Hepatocyte (in vitro differentiated cells): ENCODE measurements around the gene GDPD4. TPM values are rescaled to one million over a fixed set of nuclear protein-coding genes. Genes with fewer than 3 reads are reported as not detected.

ENCODE experiments used
- DNase-seq: peaks from one replicate; pipeline ENCODE4 v3.0.0-alpha.2; 2016; ENCODE audit warnings: low spot score
- H2AFZ ChIP-seq: fragments of 200-600 bp; sonication (generic); 2 replicates; pipeline ENCODE4 v1.6.0; 2016; ENCODE audit warnings: antibody characterized with exemption, mild to moderate bottlenecking
- H3K27ac ChIP-seq: fragments of 200-600 bp; sonication (generic); 2 replicates; pipeline ENCODE4 v1.5.1; 2016; ENCODE audit warnings: mild to moderate bottlenecking
- H3K27me3 ChIP-seq: fragments of 200-600 bp; sonication (generic); 2 replicates; pipeline ENCODE4 v1.6.1; 2016
- H3K36me3 ChIP-seq: fragments of 200-600 bp; sonication (generic); replicated peaks from 2 replicates; pipeline ENCODE4 v1.5.1; 2016; ENCODE audit warnings: low read depth; ENCODE audit not compliant: insufficient read depth
- H3K4me1 ChIP-seq: fragments of 200-600 bp; sonication (generic); 2 replicates; pipeline ENCODE4 v1.5.1; 2016; ENCODE audit warnings: mild to moderate bottlenecking, moderate library complexity; ENCODE audit not compliant: insufficient read depth
- H3K4me2 ChIP-seq: fragments of 200-600 bp; sonication (generic); 2 replicates; pipeline ENCODE4 v1.6.0; 2016
- H3K4me3 ChIP-seq: fragments of 200-600 bp; sonication (generic); 2 replicates; pipeline ENCODE4 v1.5.1; 2016; ENCODE audit warnings: mild to moderate bottlenecking
- H3K79me2 ChIP-seq: fragments of 200-600 bp; sonication (generic); 2 replicates; pipeline ENCODE4 v1.6.0; 2017; ENCODE audit warnings: mild to moderate bottlenecking
- H3K9me2 ChIP-seq: fragments of 200-600 bp; sonication (generic); replicated peaks from 2 replicates; pipeline ENCODE4 v1.6.0; 2017; ENCODE audit warnings: mild to moderate bottlenecking; ENCODE audit not compliant: insufficient read depth
- H3K9me3 ChIP-seq: fragments of 200-600 bp; sonication (generic); 2 replicates; pipeline ENCODE4 v1.5.1; 2016; ENCODE audit warnings: low read depth, mild to moderate bottlenecking
- H4K20me1 ChIP-seq: fragments of 200-600 bp; sonication (generic); 2 replicates; pipeline ENCODE4 v1.6.0; 2016; ENCODE audit warnings: mild to moderate bottlenecking; ENCODE audit not compliant: insufficient read depth, poor library complexity, severe bottlenecking
- EZH2 ChIP-seq: fragments of 200-600 bp; sonication (generic); IDR thresholded peaks from 2 replicates; pipeline ENCODE4 v1.6.1; 2016; ENCODE audit warnings: antibody characterized with exemption, mild to moderate bottlenecking, borderline replicate concordance
- EZH2phosphoT487 ChIP-seq: fragments of 200-600 bp; sonication (generic); IDR thresholded peaks from one replicate; pipeline ENCODE4 v1.6.1; 2018; ENCODE audit warnings: antibody characterized with exemption, mild to moderate bottlenecking, low read depth, moderate library complexity; ENCODE audit not compliant: unreplicated experiment, severe bottlenecking
- WGBS: methylation state at CpG from one replicate; pipeline ENCODE4 v1.1.6; 2016; ENCODE audit warnings: low lambda C conversion rate; ENCODE audit errors: missing lambda C conversion rate; 5-methylcytosine and 5-hydroxymethylcytosine counted together
- polyA plus RNA-seq: library from polyadenylated mRNA; unstranded; fragments of >200 nt; fragmentation: Nextera tagmentation; extraction: Ambion mirVana; gene quantifications from 2 replicates; pipeline ENCODE4 v1.2.1, GENCODE V29; 2016
- total RNA-seq: library from RNA; depleted of rRNA; stranded (reverse); fragments of >200 nt; gene quantifications from 2 replicates; pipeline ENCODE4 v1.2.3, GENCODE V29; 2014
- TF ChIP-seq, protein P1 (sequence below): fragments of 200-600 bp; sonication (generic); IDR thresholded peaks from 2 replicates; pipeline ENCODE4 v1.5.1; 2016; ENCODE audit warnings: antibody characterized with exemption, mild to moderate bottlenecking; ENCODE audit not compliant: poor library complexity

Gene GDPD4
- total and polyA plus RNA-seq, 2 experiments from 2014 or later, result 0.47 to 1.1 TPM

DNA sequence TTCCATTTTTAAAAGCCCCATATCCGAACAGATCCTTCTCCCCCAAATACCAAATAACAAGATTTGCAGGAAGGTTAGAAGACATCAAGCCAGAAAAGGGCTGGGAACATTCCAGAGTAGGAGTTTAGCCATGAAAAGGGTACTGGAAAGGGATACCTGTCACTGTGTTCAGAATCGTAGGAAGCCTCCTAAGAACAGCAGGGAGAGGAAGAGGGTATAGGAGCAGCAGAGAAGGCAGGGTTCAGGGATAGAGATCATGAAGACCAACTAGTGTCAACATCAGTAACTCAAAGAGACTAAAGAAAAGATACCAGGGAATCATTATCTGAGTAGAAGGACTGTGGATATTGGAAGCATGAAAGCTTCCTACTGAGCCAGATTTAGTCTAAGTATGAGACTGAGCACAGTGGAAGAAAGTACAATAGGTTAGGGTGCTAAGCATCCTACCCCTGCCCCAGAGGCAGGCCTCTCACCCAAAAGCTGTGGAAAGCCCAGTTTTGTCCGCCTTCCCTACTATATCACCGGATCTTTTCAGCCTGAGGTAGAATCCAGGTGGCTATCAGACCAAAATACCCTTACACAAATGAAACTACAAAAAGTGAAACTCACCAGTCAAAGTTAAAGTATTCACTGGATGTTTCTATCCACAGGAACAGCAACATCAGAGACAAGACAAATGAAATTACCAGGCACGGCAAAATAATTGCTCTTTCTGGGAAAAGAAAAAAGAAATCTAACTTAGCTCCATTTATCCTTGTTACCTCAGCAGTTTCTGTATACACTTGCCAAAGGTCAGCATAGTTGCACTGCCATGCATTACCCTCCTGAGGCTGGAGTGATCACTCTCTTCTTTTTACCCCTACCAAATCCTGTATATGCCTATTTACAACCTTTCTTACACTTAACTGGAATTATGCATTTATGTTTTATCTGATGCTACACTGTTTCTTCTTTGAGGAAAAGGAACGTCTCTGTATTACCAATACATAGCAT lies 16.7 kb downstream of the GDPD4 start:
- no peaks in the 10 kb centered on the region for H3K4me1 ChIP-seq
- WGBS, result 88% methylated on average over 6 of the region's 6 CpGs
- no peaks in the 10 kb centered on the region for H3K36me3 ChIP-seq
- H3K27me3 ChIP-seq, result no peaks in the 10 kb centered on the region
- no peak overlapping the region for H3K27ac ChIP-seq
- H3K4me2 ChIP-seq, result peak overlapping the region; percentile 39
- TF ChIP-seq, protein P1, sequence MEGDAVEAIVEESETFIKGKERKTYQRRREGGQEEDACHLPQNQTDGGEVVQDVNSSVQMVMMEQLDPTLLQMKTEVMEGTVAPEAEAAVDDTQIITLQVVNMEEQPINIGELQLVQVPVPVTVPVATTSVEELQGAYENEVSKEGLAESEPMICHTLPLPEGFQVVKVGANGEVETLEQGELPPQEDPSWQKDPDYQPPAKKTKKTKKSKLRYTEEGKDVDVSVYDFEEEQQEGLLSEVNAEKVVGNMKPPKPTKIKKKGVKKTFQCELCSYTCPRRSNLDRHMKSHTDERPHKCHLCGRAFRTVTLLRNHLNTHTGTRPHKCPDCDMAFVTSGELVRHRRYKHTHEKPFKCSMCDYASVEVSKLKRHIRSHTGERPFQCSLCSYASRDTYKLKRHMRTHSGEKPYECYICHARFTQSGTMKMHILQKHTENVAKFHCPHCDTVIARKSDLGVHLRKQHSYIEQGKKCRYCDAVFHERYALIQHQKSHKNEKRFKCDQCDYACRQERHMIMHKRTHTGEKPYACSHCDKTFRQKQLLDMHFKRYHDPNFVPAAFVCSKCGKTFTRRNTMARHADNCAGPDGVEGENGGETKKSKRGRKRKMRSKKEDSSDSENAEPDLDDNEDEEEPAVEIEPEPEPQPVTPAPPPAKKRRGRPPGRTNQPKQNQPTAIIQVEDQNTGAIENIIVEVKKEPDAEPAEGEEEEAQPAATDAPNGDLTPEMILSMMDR, result no peak
- no peak for TF ChIP-seq EZH2phosphoT487
- no peak for TF ChIP-seq EZH2
- DNase-seq, result no peak
- H3K9me3 ChIP-seq, result no peaks in the 10 kb centered on the region
- H3K79me2 ChIP-seq, result no peaks in the 10 kb centered on the region
- H2AFZ ChIP-seq, result no peak overlapping the region
- H3K9me2 ChIP-seq, result no peaks in the 10 kb centered on the region
- no peak overlapping the region for H3K4me3 ChIP-seq
- no peaks in the 10 kb centered on the region for H4K20me1 ChIP-seq

DNA sequence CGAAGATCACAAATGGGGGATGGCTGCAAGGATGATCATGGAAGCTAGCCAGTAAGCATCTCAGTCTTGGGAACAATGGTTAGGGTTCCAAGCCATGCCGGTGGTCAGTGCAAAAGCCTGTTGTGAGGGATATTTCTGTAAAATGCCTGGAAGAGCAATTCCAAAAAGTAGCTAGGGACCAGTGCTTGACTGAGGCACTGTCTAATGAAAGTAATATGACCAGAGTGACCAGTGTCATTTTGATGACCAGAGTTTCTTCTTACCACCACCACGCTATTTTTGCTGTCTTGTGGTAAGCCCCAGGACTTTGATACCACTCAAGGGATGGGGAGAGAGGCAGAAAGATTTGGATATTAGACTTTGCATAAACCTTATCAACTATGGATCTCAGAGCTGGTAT lies 18.4 kb downstream of the GDPD4 start:
- no peaks in the 10 kb centered on the region for H3K9me2 ChIP-seq
- WGBS, result 91% methylated on average over 3 of the region's 3 CpGs
- no peak overlapping the region for H3K4me2 ChIP-seq
- no peaks in the 10 kb centered on the region for H3K27me3 ChIP-seq
- no peak overlapping the region for H3K27ac ChIP-seq
- no peak overlapping the region for H2AFZ ChIP-seq
- H3K4me1 ChIP-seq, result no peaks in the 10 kb centered on the region
- no peaks in the 10 kb centered on the region for H3K36me3 ChIP-seq
- H4K20me1 ChIP-seq, result no peaks in the 10 kb centered on the region
- no peaks in the 10 kb centered on the region for H3K79me2 ChIP-seq
- no peak for DNase-seq
- no peak overlapping the region for H3K4me3 ChIP-seq
- no peaks in the 10 kb centered on the region for H3K9me3 ChIP-seq
- TF ChIP-seq EZH2 (no peak), EZH2phosphoT487 (no peak)
- TF ChIP-seq, protein P1, result no peak

DNA sequence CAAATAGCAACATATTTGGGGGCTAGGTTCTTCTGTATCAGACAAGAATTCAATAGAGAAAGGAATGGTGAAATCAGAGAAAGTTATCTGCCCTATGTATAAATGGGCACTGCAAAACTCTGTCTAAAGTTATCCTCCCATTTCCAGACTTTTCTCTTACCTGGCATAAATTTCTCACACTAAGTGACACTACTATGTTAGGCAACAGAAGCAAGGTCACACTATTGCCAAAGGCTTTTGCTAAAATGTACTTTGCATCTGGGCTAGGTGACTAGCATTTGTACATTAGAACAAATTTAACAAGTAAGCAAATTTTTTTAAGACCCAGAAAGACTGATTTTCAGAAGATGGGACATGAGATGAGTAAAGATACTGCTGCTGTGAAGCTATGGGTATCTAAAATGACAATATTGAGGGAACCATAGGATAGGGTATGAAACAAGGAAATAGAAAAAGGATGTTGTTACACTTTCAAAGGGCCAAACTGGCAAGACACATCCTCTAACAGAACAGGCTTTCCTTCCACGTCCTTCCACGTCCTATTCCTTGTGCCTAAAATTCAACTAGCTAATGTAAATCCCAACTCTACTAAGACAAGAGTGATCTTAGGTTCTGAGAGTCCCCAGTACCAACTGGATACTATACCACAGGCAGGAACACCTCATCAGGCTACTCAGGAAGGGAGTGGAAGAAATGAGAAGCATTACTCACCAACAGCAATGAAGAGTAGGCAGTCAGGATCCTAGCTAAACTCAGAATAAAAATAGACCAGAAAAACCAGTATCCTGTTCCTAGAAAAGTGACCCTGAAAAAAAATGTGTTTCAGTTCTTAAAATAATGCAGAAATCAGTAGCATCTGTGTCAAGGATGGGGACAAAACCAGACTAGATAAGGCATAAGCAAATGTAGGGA lies 22.6 kb downstream of the GDPD4 start:
- no peak overlapping the region for H3K27ac ChIP-seq
- TF ChIP-seq EZH2phosphoT487, result no peak
- no peak for TF ChIP-seq EZH2
- TF ChIP-seq, protein P1, result no peak
- H3K9me3 ChIP-seq, result no peaks in the 10 kb centered on the region
- no peak overlapping the region for H2AFZ ChIP-seq
- no peaks in the 10 kb centered on the region for H3K9me2 ChIP-seq
- WGBS, result 91% methylated on average over 2 of the region's 2 CpGs
- no peak for DNase-seq
- H3K27me3 ChIP-seq, result no peaks in the 10 kb centered on the region
- H3K4me3 ChIP-seq, result no peak overlapping the region
- H3K4me2 ChIP-seq, result no peak overlapping the region
- H4K20me1 ChIP-seq, result no peaks in the 10 kb centered on the region
- H3K4me1 ChIP-seq, result no peaks in the 10 kb centered on the region
- no peaks in the 10 kb centered on the region for H3K79me2 ChIP-seq
- H3K36me3 ChIP-seq, result no peaks in the 10 kb centered on the region
